ENCODE results near the gene C1orf174. TPM values are rescaled to one million over a fixed set of nuclear protein-coding genes. Genes with fewer than 3 reads are reported as not detected.
A peak's percentile ranks its signal among the peaks of the same experiment; 100 is the strongest.

The C1orf174 gene
- total RNA-seq, 1 donor from 2014 or later: 21.4 TPM

GRCh38 chr1:3910049-3910731 is 10.1 kb upstream of the C1orf174 start:
- no peak for DNase-seq (ENCODE audit: low read depth in 2 of 2)

- no peak for DNase-seq (ENCODE audit: low read depth in 2 of 2)
These were observed 9.5 kb upstream of the C1orf174 start for GRCh38 chr1:3909615-3910014.

GRCh38 chr1:3908886-3909517 is 8.9 kb upstream of the C1orf174 start:
- no peak for DNase-seq (ENCODE audit: low read depth in 2 of 2)

- no peak for DNase-seq (ENCODE audit: low read depth in 2 of 2)
These were observed 7.6 kb upstream of the C1orf174 start for GRCh38 chr1:3907621-3908165.

GRCh38 chr1:3907031-3907534 is 7.0 kb upstream of the C1orf174 start:
- DNase-seq (ENCODE audit: low read depth in 2 of 2): peak in 1 of 2 donors; percentile 5

- no peak for DNase-seq (ENCODE audit: low read depth in 2 of 2)
These were observed 6.6 kb upstream of the C1orf174 start for GRCh38 chr1:3906672-3907020.

- no peak for DNase-seq (ENCODE audit: low read depth in 2 of 2)
These were observed 6.0 kb upstream of the C1orf174 start for GRCh38 chr1:3905953-3906671.

- DNase-seq (ENCODE audit: low read depth in 2 of 2): no peak
These were observed 5.3 kb upstream of the C1orf174 start for GRCh38 chr1:3905266-3905952.

- DNase-seq (ENCODE audit: low read depth in 2 of 2): no peak
These were observed 4.7 kb upstream of the C1orf174 start for GRCh38 chr1:3904843-3905185.

GRCh38 chr1:3904006-3904842 is 4.2 kb upstream of the C1orf174 start:
- no peak for DNase-seq (ENCODE audit: low read depth in 2 of 2)

- no peak for DNase-seq (ENCODE audit: low read depth in 2 of 2)
These were observed 3.3 kb upstream of the C1orf174 start for GRCh38 chr1:3903141-3904005.

GRCh38 chr1:3902571-3903091 is 2.6 kb upstream of the C1orf174 start:
- DNase-seq (ENCODE audit: low read depth in 2 of 2): peak in 1 of 2 donors; percentile 36

- DNase-seq (ENCODE audit: low read depth in 2 of 2): no peak
These were observed 2.0 kb upstream of the C1orf174 start for GRCh38 chr1:3902111-3902511.

- peak; percentile 92 to 97 for DNase-seq (ENCODE audit: low read depth in 2 of 2)
These were observed 977 bp upstream of the C1orf174 start for GRCh38 chr1:3900969-3901529.

- DNase-seq (ENCODE audit: low read depth in 2 of 2): no peak
These were observed 320 bp downstream of the C1orf174 start for GRCh38 chr1:3899754-3900149.

- DNase-seq (ENCODE audit: low read depth in 2 of 2): peak in 1 of 2 donors; percentile 10
These were observed 898 bp downstream of the C1orf174 start for GRCh38 chr1:3898994-3899753.

GRCh38 chr1:3898475-3898735 is 1.7 kb downstream of the C1orf174 start:
- no peak for DNase-seq (ENCODE audit: low read depth in 2 of 2)

- DNase-seq (ENCODE audit: low read depth in 2 of 2): no peak
These were observed 3.6 kb downstream of the C1orf174 start for GRCh38 chr1:3896396-3897000.

Measured in dermis microvascular lymphatic vessel endothelial cell (primary cell).